Hematopoietic multipotent progenitor cell treated with erythropoietin and hydrocortisone succinate and interleukin-3 and kit ligand, for 8 days (in vitro differentiated cells): ENCODE measurements around the gene HIVEP3.

Experiments used
- DNase-seq: peaks from one replicate; pipeline ENCODE4 v3.0.0-alpha.2; 2015

HIVEP3 gene

DNA sequence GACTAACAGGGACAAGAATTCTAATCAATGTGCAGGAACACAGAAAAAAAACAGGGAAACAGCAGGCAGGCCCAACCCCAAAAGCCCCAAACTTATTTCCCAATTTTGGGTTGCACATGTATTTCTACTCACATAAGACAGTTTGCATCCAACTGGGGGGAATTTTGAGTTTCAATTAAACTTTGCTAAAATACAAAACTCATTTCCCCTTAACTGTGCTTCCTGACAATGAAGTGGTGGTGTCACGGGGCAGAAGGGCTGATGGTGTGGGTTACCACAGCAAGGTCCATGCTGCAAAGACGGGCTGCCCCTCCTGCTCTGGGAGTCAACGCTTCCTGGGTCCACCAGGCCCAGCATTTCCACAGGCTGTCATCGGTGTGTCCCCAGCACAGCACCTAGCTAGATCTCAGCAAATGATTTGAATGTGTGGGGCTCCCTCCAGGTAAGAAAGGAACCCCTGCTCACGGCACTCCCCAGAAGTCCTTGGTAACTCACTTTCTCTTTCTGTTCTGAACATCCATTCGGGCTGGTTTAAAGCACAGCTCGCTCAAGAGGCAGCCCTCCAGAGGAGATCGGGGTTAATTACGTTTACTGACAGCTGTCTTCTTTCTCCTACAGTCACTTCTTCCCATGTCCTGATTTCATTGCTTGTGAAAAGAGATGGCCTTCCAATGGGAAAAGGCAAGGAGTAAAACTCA is 27.4 kb downstream of the HIVEP3 start:
- DNase-seq, result peak; percentile 56

DNA sequence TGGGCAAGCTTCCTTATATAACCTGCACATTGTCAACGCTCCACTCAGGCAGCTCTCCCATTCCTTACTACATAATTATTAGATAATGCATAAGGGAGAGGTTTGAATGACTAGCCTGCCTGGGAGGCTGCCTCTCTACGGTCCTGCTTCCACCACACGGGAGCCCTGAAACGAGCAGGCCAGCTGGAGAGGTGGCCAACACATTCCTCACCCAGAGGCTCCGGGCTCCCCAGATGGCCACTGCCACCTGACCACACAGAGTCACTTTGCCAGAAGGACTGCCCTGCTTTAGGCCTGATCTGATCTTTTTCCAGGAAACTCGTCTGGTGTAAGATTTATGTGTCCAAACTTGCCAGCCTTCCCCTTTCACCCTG is 27.9 kb downstream of the HIVEP3 start:
- peak; percentile 16 for DNase-seq

DNA sequence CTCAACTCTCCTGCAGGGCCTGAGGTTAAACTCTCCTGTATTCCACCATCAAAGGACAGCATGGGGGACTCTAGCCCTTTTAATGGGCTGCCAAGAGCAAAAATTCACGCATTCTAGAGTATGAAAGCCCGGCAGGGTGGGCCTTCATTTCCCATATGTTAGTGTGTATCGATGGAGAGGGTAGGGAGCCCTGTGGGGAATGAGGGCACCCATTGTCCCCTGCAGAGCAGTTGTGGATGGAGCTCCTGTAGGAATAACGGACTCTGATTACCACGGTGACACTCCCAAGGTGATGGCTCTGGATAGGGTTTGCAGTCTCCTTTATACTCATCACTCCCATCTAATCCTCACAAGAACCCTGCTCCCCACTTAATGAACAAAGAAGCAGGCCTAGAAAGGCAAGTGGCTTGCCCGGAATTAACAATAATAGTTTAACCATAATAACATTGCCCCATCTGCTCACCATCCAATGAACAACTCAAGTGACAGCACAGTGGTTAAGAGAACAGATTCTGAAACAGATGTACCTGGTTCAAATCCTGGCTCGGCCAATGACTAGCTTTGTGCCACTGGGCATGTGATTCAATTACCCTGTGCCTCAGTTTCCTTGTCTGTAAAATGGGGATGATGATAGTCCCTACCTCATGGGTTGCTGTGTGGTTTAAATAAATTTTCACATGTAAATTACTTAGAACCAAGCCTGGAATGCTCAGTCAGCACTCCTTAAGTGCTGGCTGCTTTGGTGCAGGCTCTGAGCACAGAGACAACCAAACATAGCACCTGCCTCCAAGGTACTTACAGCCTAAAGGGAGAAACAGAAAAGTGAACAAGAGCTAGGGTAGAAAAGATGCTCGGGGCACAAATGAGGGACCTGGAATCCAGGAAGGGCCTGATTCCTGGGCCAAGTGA is 29.0 kb downstream of the HIVEP3 start:
- DNase-seq, result no peak

- no peak for DNase-seq
Measured at GRCh38 chr1:41888756-41889155, 30.0 kb downstream of the HIVEP3 start.

GRCh38 chr1:41887365-41887764 is 31.4 kb downstream of the HIVEP3 start:
- DNase-seq, result no peak

- DNase-seq, result no peak
Measured at GRCh38 chr1:41884256-41885230, 34.2 kb downstream of the HIVEP3 start.

- DNase-seq, result peak; percentile 17
Measured at GRCh38 chr1:41883507-41883906, 35.2 kb downstream of the HIVEP3 start.

- peak; percentile 12 for DNase-seq
Measured at GRCh38 chr1:41882486-41882885, 36.2 kb downstream of the HIVEP3 start.

DNA sequence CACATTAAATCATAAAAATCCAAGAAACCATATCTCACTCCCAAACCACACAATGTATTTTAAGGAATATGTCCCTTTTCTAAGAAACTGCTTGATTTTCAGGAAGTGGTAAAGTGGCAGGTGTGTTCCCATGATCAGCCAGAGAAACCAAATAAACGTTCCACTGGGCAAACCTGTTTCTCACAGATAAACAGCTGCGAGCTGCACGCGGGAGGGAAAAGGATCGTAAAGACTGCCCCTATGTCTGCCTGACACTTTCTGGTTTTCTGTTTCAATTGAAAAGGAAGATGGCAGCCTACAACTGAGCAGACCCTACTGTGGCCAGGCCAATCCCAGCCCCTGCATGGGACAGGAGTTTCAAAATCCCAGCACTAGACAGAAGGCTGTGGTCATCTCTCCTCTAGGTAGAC is 36.6 kb downstream of the HIVEP3 start:
- DNase-seq, result peak; percentile 93

- no peak for DNase-seq
Measured at GRCh38 chr1:41880950-41881885, 37.5 kb downstream of the HIVEP3 start.

DNA sequence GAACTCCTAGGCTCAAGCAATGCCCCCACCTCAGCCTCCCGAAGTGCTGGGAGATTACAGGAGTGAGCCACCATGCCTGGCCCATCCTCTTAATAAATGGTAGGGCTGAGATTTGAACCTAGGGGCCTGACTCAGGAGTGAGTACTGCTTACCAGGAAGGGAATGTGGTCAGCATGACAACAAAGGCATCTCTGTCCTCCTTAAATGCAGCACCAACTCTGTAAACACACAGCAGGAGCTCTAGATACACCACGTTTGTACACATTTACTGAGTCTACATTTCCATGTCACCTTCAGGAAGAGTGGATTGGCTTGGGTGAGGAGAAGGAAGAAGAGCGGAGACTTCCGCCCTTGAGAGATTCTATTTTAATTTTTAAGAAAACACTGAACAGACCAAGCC is 38.5 kb downstream of the HIVEP3 start:
- no peak for DNase-seq

DNA sequence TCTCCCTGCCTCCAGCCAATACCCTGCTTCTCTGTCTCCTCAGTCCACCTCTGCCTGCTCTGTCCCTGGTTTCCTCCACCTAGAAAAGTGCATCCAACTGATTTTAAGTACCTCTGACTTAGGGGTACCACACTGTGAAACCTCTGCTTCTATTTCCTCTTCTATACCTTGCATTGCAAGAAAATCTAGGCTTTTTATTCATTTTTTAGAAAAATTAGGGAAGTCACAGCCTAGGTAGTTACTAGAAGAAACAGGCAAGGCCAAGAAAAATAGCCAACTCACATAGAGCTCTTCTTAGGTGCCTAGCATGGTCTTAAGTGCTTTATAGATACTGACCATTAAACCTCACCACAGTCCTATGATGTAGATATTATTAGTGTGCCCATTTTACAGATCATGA is 39.1 kb downstream of the HIVEP3 start:
- DNase-seq, result no peak

DNA sequence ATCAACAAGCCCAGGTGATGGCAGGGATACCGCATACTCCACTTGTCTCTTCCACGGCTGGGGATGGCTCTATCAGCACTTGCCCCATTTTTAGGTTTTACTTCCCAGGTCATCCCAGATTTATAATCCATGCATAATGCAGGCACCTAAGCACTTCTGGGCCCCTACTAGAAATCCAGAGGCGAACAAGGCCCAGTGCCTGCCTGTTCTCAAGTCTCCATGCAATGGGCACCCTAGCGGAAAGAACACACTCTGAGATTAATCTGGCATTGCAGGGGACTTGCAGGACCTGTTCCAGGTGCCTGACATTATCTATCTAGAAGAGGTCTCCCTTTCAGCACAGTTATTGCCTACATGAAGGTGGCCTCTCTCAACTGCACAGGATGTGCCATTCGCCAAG is 39.8 kb downstream of the HIVEP3 start:
- DNase-seq, result no peak

GRCh38 chr1:41878495-41878894 is 40.2 kb downstream of the HIVEP3 start:
- DNase-seq, result no peak

DNA sequence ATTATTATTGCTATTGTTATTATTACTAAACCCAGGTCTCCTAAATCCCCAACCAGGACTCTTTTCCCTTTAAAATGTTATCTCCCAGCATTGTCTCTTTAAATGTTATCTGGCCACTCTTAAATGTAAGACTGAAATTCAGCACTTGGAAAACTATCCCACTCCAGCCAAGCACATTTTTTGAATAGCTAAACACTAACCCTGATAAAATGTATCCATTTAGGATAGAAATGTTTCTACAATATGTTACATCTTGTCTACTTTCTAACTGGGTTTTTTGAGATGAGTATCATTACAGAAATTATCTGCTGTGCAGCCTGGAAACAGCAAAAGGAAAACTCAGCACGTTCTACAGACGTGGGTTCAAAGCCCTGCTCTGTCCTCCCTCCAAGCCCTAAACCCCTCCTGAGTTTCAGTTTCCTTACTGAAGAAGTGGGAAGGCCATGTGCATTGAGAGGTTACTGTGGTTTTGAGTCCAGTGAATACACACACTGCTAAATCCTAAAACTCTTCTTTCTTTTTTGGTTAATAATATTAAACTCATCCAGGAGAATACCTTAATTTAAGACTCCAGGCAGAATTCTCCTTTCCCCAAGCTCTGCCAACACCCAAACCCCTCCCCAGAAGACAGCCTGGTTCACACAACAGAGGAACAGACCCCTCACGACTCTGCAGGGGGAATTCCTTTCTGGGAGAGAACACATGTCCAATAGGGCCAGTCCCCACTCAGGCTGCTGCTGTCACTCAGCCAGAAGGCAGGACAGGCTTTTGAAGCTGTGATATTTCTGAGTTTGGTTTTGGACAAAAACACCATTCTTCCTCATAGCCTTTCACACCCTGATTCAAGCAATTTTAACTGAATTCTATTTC is 41.9 kb downstream of the HIVEP3 start:
- no peak for DNase-seq

DNA sequence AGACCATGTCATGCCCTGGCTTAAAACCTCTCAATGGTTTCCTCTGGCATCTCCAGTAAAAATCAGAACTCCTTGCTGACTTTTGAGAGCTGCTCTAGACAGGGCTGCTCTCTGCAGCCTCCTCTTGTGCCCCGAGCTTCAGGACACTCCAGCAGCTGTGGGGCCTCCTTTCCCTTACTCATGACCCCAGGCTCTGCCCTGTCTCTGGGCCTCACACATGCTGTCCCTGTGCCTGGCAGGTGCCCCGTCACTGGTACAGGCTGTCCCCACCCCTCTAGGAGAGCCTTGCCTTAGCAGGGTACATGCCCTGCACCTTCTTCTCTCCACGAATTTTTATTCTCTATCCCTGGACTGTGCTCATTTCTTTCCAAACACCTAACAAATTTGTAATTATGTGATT is 43.2 kb downstream of the HIVEP3 start:
- DNase-seq, result no peak

DNA sequence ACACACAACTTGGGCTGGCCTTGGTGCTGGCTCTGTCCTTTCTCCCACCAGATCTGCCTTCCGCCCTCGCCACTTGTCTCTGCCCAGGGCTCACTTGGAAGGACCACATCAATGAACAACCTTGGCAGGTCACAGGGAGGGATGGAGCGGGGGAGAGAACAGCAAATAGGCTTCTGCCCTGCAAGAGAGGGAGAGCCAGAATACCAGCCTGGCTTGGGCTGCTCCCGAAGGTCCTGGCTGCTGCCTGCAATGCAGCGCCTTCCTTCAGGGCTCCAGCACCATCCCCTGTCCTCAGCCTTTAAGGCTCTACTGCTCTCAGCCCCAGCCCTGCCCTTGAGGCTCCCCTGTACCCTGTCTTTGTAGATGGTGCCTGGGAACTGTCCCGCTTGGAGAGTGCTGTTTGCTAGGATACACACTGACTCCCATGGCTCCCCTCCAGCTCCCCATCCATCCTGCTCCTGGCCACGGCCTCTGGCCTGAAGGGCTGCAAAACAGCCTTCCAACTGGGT is 43.8 kb downstream of the HIVEP3 start:
- no peak for DNase-seq

DNA sequence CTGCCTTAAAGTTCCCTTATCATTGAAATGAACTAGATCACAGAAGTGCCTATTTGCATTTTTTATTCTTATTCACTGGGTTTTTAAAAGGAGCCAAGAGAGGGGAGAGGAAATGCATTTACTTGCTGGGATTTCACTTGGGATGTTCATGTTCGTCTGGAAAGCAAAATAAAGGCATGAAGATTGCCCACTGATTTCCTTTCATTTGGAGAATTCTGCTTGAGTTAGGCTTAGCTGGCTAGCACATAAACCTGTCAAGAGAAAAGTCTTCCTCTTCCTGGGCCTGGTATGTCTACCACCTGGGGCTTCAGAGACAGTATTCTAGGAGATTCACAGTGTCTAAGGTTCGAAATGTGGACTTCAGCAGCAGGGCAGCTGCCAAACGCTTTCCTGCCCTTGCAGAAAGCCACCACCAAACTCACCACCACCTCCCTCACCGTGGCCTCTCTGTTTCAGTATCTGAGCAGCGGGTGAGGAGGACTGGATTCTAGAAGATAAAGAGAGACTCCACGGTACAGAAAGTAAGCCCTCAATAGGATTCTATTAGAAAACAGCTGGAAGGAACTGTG is 44.5 kb downstream of the HIVEP3 start:
- no peak for DNase-seq

DNA sequence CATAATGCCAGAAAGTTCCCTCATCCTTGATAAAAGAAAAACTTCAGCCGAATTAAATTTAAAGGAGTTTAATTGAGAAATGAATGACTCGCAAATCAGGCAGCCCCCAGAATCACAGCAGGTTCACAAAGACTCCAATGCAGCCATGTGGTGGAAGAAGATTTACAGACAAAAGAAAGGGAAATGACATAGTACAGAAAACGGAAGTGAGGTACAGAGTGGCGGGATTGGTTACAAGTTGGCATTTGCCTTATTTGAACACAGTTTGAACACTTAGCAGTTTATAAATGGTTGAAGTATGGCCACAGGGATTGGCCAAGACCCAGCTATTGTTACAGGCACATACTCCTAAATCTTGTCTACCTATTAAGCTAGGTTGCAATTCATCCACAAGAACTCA is 46.6 kb downstream of the HIVEP3 start:
- no peak for DNase-seq

DNA sequence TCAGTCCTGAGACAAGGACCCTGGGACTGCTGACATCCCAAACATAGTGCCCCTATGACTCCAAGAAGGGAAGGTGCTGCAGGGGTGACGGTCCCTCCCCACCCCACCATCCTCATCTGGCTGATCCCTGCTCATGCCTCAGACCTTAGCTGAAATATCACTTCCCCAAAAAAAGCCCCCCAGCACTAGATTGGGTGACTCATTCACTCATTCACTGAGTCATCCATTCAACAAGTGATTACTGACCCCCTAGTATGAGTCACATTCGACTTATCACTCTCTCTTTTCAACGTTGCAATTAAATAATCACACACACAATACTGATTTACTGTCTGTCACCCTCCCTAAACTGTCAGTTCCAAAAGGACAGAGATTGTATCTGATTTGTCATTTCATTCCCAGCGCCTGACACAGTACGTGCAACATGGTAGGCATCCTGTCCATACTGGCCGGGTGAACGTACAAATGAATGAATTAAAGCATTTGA is 48.6 kb downstream of the HIVEP3 start:
- no peak for DNase-seq
